Mesendoderm (in vitro differentiated cells): Measurements from ENCODE around the gene ZSCAN2.
A peak's percentile ranks its signal among the peaks of the same experiment; 100 is the strongest.

Experiments
- DNase-seq: peaks from one replicate; pipeline ENCODE4 v3.0.0; 2013
- H2AK5ac ChIP-seq: 2 replicates; pipeline ENCODE4 v1.6.1; 2013; ENCODE audit warnings: low read length, inconsistent platforms
- H2BK120ac ChIP-seq: 2 replicates; pipeline ENCODE4 v1.6.1; 2013; ENCODE audit warnings: low read depth, mild to moderate bottlenecking, low read length, moderate library complexity, mixed read lengths
- H2BK15ac ChIP-seq: replicated peaks from 2 replicates; pipeline ENCODE4 v1.6.1; 2013; ENCODE audit warnings: low read depth, mild to moderate bottlenecking, moderate library complexity
- H2BK5ac ChIP-seq: 2 replicates; pipeline ENCODE4 v1.6.1; 2013; ENCODE audit warnings: low read length, inconsistent platforms
- H3K18ac ChIP-seq: 2 replicates; pipeline ENCODE4 v1.6.1; 2013; ENCODE audit warnings: mild to moderate bottlenecking, low read length, mixed read lengths
- H3K23ac ChIP-seq: one replicate; pipeline ENCODE4 v1.6.1; 2013; ENCODE audit warnings: low read length
- H3K27ac ChIP-seq: 2 replicates; pipeline ENCODE4 v1.5.1; 2013; ENCODE audit warnings: low read depth, mild to moderate bottlenecking, inconsistent platforms, low read length, moderate library complexity
- H3K27me3 ChIP-seq: 2 replicates; pipeline ENCODE4 v1.6.1; 2013; ENCODE audit warnings: low read length, control low read depth, mild to moderate bottlenecking, inconsistent platforms; ENCODE audit not compliant: insufficient read depth, poor library complexity
- H3K36me3 ChIP-seq: 2 replicates; pipeline ENCODE4 v1.6.1; 2013; ENCODE audit warnings: low read length, inconsistent platforms; ENCODE audit not compliant: control insufficient read depth, insufficient read depth
- H3K4ac ChIP-seq: one replicate; pipeline ENCODE4 v1.6.1; 2013; ENCODE audit warnings: low read depth, mild to moderate bottlenecking, low read length, moderate library complexity
- H3K4me1 ChIP-seq: 2 replicates; pipeline ENCODE4 v1.6.1; 2013; ENCODE audit warnings: low read depth, low read length, inconsistent platforms; ENCODE audit not compliant: control insufficient read depth
- H3K4me2 ChIP-seq: 2 replicates; pipeline ENCODE4 v1.6.1; 2013; ENCODE audit warnings: low read length
- H3K4me3 ChIP-seq: 2 replicates; pipeline ENCODE4 v1.5.1; 2013; ENCODE audit warnings: mild to moderate bottlenecking, low read length
- H3K56ac ChIP-seq: one replicate; pipeline ENCODE4 v1.6.1; 2013; ENCODE audit warnings: low read length
- H3K79me1 ChIP-seq: 2 replicates; pipeline ENCODE4 v1.6.1; 2013; ENCODE audit warnings: low read length, inconsistent platforms
- H3K79me2 ChIP-seq: 2 replicates; pipeline ENCODE4 v1.6.1; 2013; ENCODE audit warnings: mild to moderate bottlenecking, low read length; ENCODE audit not compliant: control insufficient read depth, insufficient read depth
- H3K9ac ChIP-seq: 2 replicates; pipeline ENCODE4 v1.6.1; 2013; ENCODE audit warnings: low read length, inconsistent platforms
- H4K5ac ChIP-seq: one replicate; pipeline ENCODE4 v1.6.1; 2013; ENCODE audit warnings: low read length
- H4K8ac ChIP-seq: one replicate; pipeline ENCODE4 v1.6.1; 2013; ENCODE audit warnings: low read depth, mild to moderate bottlenecking, control low read depth, low read length, moderate library complexity
- WGBS: extraction: QIAGEN DNeasy Blood & Tissue Kit; methylation state at CpG from one replicate; pipeline ENCODE4 v1.1.7; 2013; ENCODE audit warnings: low lambda C conversion rate, missing lambda C conversion rate; ENCODE audit not compliant: insufficient coverage; ENCODE audit errors: extremely low coverage; 5-methylcytosine and 5-hydroxymethylcytosine counted together

ZSCAN2 gene

DNA sequence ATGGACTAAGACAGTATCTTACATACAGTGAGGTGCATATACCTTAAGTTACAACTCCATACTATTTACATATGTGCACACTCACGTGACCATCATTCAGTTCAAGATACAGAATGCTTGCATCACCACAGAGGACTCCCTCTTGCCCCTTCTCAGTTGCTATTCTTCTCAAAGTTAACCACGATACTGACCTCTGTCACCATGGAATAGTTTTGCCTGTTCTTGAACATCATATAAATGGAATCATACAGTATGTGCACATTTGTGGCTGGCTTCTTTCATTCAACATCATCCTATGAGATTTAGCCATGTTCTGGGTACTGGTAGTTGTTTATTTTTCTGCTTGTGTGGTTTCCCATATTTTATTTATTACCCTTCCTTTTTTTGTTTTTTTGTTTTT lies 10.4 kb upstream of the ZSCAN2 start:
- no peaks in the 10 kb centered on the region for H3K27me3 ChIP-seq
- no peak overlapping the region for H3K27ac ChIP-seq
- no peak overlapping the region for H2BK15ac ChIP-seq

DNA sequence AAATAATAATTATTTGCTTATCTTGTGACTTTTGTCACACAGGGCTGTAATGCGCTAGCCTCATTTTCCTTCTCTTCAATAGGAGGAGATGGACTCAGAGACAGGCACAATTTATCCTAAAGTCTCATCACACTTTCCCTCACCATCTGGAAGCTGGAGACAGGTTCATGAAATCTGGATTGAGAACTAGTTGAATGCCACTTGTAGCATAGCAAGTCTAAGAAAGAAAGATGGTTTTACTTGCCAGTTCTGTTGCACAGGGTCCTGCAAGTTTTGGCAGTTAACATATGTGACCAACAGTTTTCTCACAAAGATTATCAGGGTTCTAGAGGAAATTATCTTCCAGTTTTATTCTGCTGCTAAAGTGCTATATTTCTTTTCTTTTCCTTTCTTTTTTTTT lies 9.0 kb upstream of the ZSCAN2 start:
- no peak overlapping the region for H2BK5ac ChIP-seq
- no peak overlapping the region for H3K4ac ChIP-seq
- no peak overlapping the region for H2BK15ac ChIP-seq
- H3K56ac ChIP-seq: no peak overlapping the region
- H3K79me1 ChIP-seq: no peaks in the 10 kb centered on the region
- H2BK120ac ChIP-seq: no peak overlapping the region
- H3K9ac ChIP-seq: no peak overlapping the region
- H3K79me2 ChIP-seq: no peaks in the 10 kb centered on the region
- H4K8ac ChIP-seq: no peak overlapping the region
- no peak overlapping the region for H2AK5ac ChIP-seq
- no peak overlapping the region for H4K5ac ChIP-seq
- no peak overlapping the region for H3K4me3 ChIP-seq
- H3K4me1 ChIP-seq: no peaks in the 10 kb centered on the region
- no peak for DNase-seq
- no peak overlapping the region for H3K27ac ChIP-seq
- H3K4me2 ChIP-seq: no peak overlapping the region
- no peak overlapping the region for H3K18ac ChIP-seq
- H3K36me3 ChIP-seq: no peaks in the 10 kb centered on the region
- H3K23ac ChIP-seq: no peak overlapping the region
- no peaks in the 10 kb centered on the region for H3K27me3 ChIP-seq
- WGBS: no CpG with 5 or more reads among the region's 1 CpG

More for the DNA sequence above, 10.4 kb upstream of the ZSCAN2 start:
- H3K79me1 ChIP-seq: no peaks in the 10 kb centered on the region
- WGBS: no CpG with 5 or more reads among the region's 2 CpGs
- H3K4me2 ChIP-seq: no peak overlapping the region
- no peak overlapping the region for H2BK5ac ChIP-seq
- no peak overlapping the region for H3K4me3 ChIP-seq
- H3K4ac ChIP-seq: no peak overlapping the region
- H3K56ac ChIP-seq: no peak overlapping the region
- H2BK120ac ChIP-seq: no peak overlapping the region
- no peak overlapping the region for H2AK5ac ChIP-seq
- no peak overlapping the region for H4K8ac ChIP-seq
- H4K5ac ChIP-seq: no peak overlapping the region
- H3K18ac ChIP-seq: no peak overlapping the region
- no peaks in the 10 kb centered on the region for H3K4me1 ChIP-seq
- DNase-seq: no peak
- no peak overlapping the region for H3K23ac ChIP-seq
- no peaks in the 10 kb centered on the region for H3K79me2 ChIP-seq
- no peak overlapping the region for H3K9ac ChIP-seq
- no peaks in the 10 kb centered on the region for H3K36me3 ChIP-seq

DNA sequence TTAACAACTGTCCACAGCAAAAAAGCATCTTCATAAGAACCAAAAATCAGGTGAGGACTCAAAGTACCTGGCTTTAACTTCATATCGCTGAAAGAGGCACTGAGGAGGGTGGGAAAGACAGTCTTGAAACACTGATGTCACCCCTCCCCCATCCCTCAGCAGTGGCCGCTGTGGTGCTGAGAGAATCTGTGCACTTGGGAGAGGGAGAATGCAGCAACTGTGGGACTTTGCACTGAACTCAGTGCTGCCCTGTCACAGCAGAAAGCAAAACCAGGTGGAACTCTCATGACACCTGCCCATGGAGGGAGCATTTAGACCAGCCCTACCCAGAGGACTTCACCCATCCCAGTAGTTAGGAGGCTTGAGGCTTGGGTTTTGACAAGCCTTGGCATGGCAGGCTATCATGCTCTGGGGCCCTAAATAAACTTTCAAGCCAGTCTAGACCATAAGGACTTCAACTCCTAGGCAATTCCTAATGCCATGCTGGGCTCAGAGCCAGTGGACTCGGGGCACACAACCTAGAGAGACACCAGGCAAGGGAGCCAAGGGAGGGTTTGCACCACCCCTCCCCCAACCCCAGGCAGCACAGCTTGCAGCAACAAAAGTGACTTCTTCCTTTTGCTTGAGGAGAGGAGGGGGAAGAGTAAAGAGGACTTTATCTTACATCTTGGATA lies 6.1 kb upstream of the ZSCAN2 start:
- Histone ChIP-seq H3K79me2 (no peaks in the 10 kb centered on the region), H3K56ac (no peak overlapping the region), H3K27ac (no peak overlapping the region), H3K79me1 (no peaks in the 10 kb centered on the region), H3K4me3 (no peak overlapping the region), H4K5ac (no peak overlapping the region), H3K18ac (no peak overlapping the region), H3K4ac (no peak overlapping the region), H2BK15ac (no peak overlapping the region), H3K4me1 (no peaks in the 10 kb centered on the region), H3K23ac (no peak overlapping the region), H2AK5ac (no peak overlapping the region), H3K9ac (no peak overlapping the region), H3K36me3 (no peaks in the 10 kb centered on the region), H2BK120ac (no peak overlapping the region), H3K27me3 (no peaks in the 10 kb centered on the region), H2BK5ac (no peak overlapping the region), H3K4me2 (no peak overlapping the region), H4K8ac (no peak overlapping the region)
- no CpG with 5 or more reads among the region's 3 CpGs for WGBS
- no peak for DNase-seq

DNA sequence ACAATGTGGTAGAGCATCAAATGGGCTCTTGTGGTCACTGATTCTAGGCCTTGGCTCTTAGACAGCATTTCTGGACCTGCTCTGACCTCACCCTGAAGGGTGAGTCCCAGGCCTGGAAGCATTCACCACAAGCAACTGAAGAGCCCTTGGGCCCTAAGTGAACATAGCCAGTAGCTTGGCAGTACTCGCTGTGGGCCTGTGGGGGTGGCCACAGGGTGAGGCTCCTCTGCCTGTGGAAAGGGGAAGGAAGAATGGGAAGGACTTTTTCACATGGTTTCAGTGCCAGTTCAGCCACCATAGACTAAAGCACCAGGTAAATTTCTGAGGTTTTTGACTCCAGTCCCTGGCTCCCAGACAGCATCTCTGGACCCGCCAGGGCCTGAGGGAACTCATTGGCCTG lies 5.1 kb upstream of the ZSCAN2 start:
- Histone ChIP-seq H3K27ac (no peak overlapping the region), H3K18ac (no peak overlapping the region), H3K4me2 (no peak overlapping the region), H3K4ac (no peak overlapping the region), H4K8ac (no peak overlapping the region), H2BK5ac (no peak overlapping the region), H3K27me3 (no peaks in the 10 kb centered on the region), H2AK5ac (no peak overlapping the region), H3K36me3 (no peaks in the 10 kb centered on the region), H3K56ac (no peak overlapping the region), H3K4me3 (no peak overlapping the region), H4K5ac (no peak overlapping the region), H3K23ac (no peak overlapping the region), H2BK15ac (no peak overlapping the region), H3K79me2 (no peaks in the 10 kb centered on the region), H3K9ac (no peak overlapping the region), H3K79me1 (no peaks in the 10 kb centered on the region), H3K4me1 (no peaks in the 10 kb centered on the region), H2BK120ac (no peak overlapping the region)
- no CpG with 5 or more reads among the region's 2 CpGs for WGBS
- no peak for DNase-seq

DNA sequence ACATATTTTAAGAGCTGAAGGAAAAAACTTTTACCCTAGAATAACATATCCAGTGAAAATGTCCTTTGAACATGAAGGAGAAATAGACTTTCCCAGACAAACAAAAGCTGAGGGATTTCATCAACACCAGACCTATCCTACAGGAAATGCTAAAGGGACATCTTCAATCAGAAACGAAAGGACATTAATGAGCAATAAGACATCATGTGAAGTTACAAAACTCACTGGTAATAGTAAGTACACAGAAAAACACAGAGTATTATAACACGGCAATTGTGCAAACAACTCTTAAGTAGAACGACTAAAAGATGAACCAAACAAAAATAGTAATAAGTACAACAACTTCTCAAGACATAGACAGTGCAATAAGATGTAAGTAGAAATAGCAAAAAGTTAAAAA lies 3.5 kb upstream of the ZSCAN2 start:
- no peak for DNase-seq
- Histone ChIP-seq H3K27ac (no peak overlapping the region), H3K18ac (no peak overlapping the region), H3K27me3 (no peaks in the 10 kb centered on the region), H3K56ac (no peak overlapping the region), H3K36me3 (no peaks in the 10 kb centered on the region), H2BK15ac (no peak overlapping the region), H3K4ac (no peak overlapping the region), H4K8ac (no peak overlapping the region), H3K9ac (no peak overlapping the region), H4K5ac (no peak overlapping the region), H2AK5ac (no peak overlapping the region), H3K4me1 (no peaks in the 10 kb centered on the region), H3K4me3 (no peak overlapping the region), H3K4me2 (no peak overlapping the region), H3K23ac (no peak overlapping the region), H2BK5ac (no peak overlapping the region), H3K79me2 (peaks cover 2% of the 10 kb centered on the region), H3K79me1 (peaks cover 1% of the 10 kb centered on the region), H2BK120ac (no peak overlapping the region)
- WGBS: no CpG with 5 or more reads among the region's 3 CpGs

DNA sequence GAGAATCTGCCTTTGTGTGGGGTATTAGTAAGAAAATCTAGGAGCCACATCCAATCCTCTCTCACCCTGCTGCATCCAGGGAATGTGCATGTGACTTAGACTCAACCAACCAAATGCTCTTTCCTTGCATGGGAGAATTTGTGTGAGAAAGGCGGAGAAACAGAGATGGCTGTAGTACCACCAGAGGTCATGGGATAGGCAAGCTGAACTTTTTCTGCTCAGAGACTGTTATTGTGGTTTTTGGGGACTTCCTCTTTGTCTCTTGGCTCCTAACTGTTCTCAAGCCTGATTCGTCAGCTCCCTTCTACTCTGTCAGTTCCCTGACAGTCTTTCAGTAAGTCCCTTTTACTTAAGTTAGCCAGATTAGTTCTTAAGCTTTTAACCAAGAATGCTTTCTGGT lies 2.6 kb upstream of the ZSCAN2 start:
- no peak overlapping the region for H3K9ac ChIP-seq
- no peak overlapping the region for H3K4ac ChIP-seq
- peaks cover 4% of the 10 kb centered on the region for H3K79me2 ChIP-seq
- H3K27ac ChIP-seq: no peak overlapping the region
- H2AK5ac ChIP-seq: no peak overlapping the region
- no peak overlapping the region for H3K56ac ChIP-seq
- no peaks in the 10 kb centered on the region for H3K27me3 ChIP-seq
- H4K5ac ChIP-seq: no peak overlapping the region
- no peak overlapping the region for H2BK5ac ChIP-seq
- no CpG with 5 or more reads among the region's 2 CpGs for WGBS
- no peak overlapping the region for H2BK120ac ChIP-seq
- no peaks in the 10 kb centered on the region for H3K36me3 ChIP-seq
- peak; percentile 69 for DNase-seq
- no peak overlapping the region for H3K4me2 ChIP-seq
- H3K4me1 ChIP-seq: no peaks in the 10 kb centered on the region
- H3K79me1 ChIP-seq: peaks cover 1% of the 10 kb centered on the region
- H2BK15ac ChIP-seq: no peak overlapping the region
- H4K8ac ChIP-seq: no peak overlapping the region
- no peak overlapping the region for H3K4me3 ChIP-seq
- no peak overlapping the region for H3K18ac ChIP-seq
- no peak overlapping the region for H3K23ac ChIP-seq
